MCF 10A (cell line): ENCODE measurements around the gene FHOD1. TPM values are rescaled to one million over a fixed set of nuclear protein-coding genes. Genes with fewer than 3 reads are reported as not detected.
A peak's percentile ranks its signal among the peaks of the same experiment; 100 is the strongest.

Experiments used
- Bru-seq: library from RNA; stranded (reverse); fragments of 400-500 nt; gene quantifications from one replicate; lab custom pipeline; 2021; lab: Mats Ljungman, UMichigan
- BruChase-seq, 2 experiments: library from RNA; stranded (reverse); fragments of 400-500 nt; gene quantifications; one replicate each; lab custom pipeline; 2021; lab: Mats Ljungman, UMichigan
- BruUV-seq: library from RNA; stranded (reverse); fragments of 400-500 nt; replicated peaks from 2 replicates; lab custom pipeline; 2021; lab: Mats Ljungman, UMichigan
- CTCF ChIA-PET: fragments of 300-600 bp; sonication (Branson Sonifier 250); formaldehyde crosslinking; extraction: SDS; loops from one replicate; lab custom pipeline; 2021; ENCODE audit warnings: antibody characterized with exemption, inconsistent platforms; lab: Yijun Ruan, JAX
- POLR2A ChIA-PET: fragments of 300-600, 350-650 bp; sonication (Branson Sonifier 250); formaldehyde crosslinking; extraction: SDS; loops from one replicate; lab custom pipeline; 2020; ENCODE audit warnings: antibody characterized with exemption, inconsistent platforms; lab: Yijun Ruan, JAX
- DNase-seq: peaks from one replicate; pipeline ENCODE4 v3.0.0-alpha.2; 2018; ENCODE audit not compliant: unreplicated experiment
- H3K27ac Mint-ChIP-seq: one replicate; pipeline ENCODE4 v1.8.0; 2022; ENCODE audit warnings: mild to moderate bottlenecking, low read depth, mixed read lengths; ENCODE audit not compliant: unreplicated experiment
- H3K27me3 Mint-ChIP-seq: one replicate; pipeline ENCODE4 v1.8.0; 2022; ENCODE audit warnings: mixed read lengths; ENCODE audit not compliant: insufficient read depth, unreplicated experiment
- H3K36me3 Mint-ChIP-seq: one replicate; pipeline ENCODE4 v1.8.0; 2022; ENCODE audit warnings: mild to moderate bottlenecking, moderate library complexity, mixed read lengths; ENCODE audit not compliant: insufficient read depth, unreplicated experiment
- H3K4me1 Mint-ChIP-seq: one replicate; pipeline ENCODE4 v1.8.0; 2022; ENCODE audit warnings: mixed read lengths; ENCODE audit not compliant: insufficient read depth, unreplicated experiment
- H3K4me3 Mint-ChIP-seq: one replicate; pipeline ENCODE4 v1.8.0; 2022; ENCODE audit warnings: mild to moderate bottlenecking, moderate library complexity, mixed read lengths; ENCODE audit not compliant: unreplicated experiment
- H3K9me3 Mint-ChIP-seq: one replicate; pipeline ENCODE4 v1.8.0; 2022; ENCODE audit warnings: mixed read lengths; ENCODE audit not compliant: unreplicated experiment
- intact Hi-C: fragments of 100-400 bp; cut with micrococcal nuclease; formaldehyde crosslinking; loops from 2 replicates; pipeline ENCODE4 v1.14.1; 2022
- long read RNA-seq: library from polyadenylated mRNA; stranded (forward); transcript quantifications from one replicate; pipeline ENCODE4 v2.0.0, GENCODE V29; 2022
- total RNA-seq: library from RNA; stranded (reverse); gene quantifications from 2 replicates; pipeline ENCODE4 v1.2.3, GENCODE V29; 2022
- TF ChIP-seq, protein P1 (sequence below): fragments of 200-600 bp; IDR thresholded peaks from one replicate; pipeline ENCODE4 v1.8.0; 2022; ENCODE audit warnings: antibody characterized with exemption, mild to moderate bottlenecking; ENCODE audit not compliant: unreplicated experiment

Gene FHOD1
- total RNA-seq (12.1 and 14.7 TPM in 2 replicates), Bru-seq, nascent RNA (percentile 33 among the genes with signal in this experiment), BruChase-seq, experiment 1, labeled RNA remaining after a 6-hour chase (percentile 46 among the genes with signal in this experiment), BruChase-seq, experiment 2, labeled RNA remaining after a 2-hour chase (percentile 36 among the genes with signal in this experiment)
- long read RNA-seq, partial matches to known transcripts, result 1 of 11 reads
- long read RNA-seq, other reads (novel, unspliced or antisense), result 6 of 11 reads

DNA sequence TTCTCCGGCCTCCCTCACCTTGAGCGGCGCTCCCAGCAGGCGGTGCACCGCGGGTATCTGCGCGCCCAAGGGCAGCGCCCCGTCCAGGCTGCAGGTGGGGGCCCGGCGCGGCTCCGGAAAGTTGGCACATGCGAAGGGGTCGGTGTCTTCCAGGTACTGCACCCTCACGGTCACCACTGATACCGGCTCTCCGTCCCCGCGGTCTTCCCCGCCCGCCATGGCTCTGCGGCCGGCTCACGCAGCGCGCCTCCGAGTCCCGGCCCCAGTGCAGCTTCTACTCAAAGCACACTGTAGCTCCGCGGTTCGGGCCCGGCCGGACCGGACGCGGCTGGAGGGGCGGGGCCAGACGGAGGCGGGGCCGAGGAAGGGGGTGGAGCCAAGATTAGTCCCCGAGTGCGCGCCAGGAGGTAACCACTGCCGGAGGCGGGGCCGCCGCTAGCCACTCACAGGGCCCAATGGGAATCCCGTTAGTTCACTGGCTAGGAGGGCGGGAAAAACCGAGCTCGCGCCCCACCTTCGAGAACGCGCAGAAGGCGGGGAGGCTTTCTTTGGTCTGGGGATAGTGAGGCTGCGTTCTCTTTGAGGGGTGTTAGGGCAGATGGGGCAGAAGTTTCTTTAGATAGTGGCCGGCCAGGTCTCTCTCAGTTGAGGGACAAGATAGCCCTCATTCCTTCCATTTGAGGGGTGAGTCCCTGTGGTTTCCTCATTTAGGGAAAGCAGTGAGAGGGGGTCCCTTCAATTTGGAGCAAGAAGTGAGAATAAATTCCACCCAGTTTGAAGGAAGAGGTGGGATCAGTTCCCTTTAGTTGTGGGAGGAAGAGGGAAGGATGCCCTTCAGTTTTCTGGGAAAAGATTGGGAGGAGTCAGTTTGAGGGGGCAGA lies at the start of gene FHOD1:
Gene FHOD1, minus strand, starts transcription at position 290 of the 881 bp plus-strand sequence. Its CDS starts 71 bp downstream, at position 219.
- H3K27me3 Mint-ChIP-seq, result peaks cover 18% of the 10 kb centered on the region
- no peaks in the 10 kb centered on the region for H3K9me3 Mint-ChIP-seq
- POLR2A ChIA-PET, result interaction anchor here (0.6 to 3.7 kb wide), 32 partner anchors 9 to 559 kb away, joined by 3 to 45 read pairs (median 4); partner anchors contain the start of genes ATP6V0D1, CES4A, CIAO2B and E2F4
- H3K4me1 Mint-ChIP-seq, result peaks cover 39% of the 10 kb centered on the region
- H3K27ac Mint-ChIP-seq, result peak within 1 kb of the TSS; percentile 78
- CTCF ChIA-PET, result interaction anchor here (0.5 to 2.0 kb wide), 10 partner anchors 8 to 267 kb away, joined by 3 to 9 read pairs (median 4); partner anchors contain the start of gene TMEM208
- no peaks in the 10 kb centered on the region for H3K36me3 Mint-ChIP-seq
- intact Hi-C loops, result loop anchor here (2.0 kb wide), 2 partner anchors 21 to 49 kb away; partner anchors contain the start of genes ELMO3 and TMEM208
- TF ChIP-seq, protein P1, sequence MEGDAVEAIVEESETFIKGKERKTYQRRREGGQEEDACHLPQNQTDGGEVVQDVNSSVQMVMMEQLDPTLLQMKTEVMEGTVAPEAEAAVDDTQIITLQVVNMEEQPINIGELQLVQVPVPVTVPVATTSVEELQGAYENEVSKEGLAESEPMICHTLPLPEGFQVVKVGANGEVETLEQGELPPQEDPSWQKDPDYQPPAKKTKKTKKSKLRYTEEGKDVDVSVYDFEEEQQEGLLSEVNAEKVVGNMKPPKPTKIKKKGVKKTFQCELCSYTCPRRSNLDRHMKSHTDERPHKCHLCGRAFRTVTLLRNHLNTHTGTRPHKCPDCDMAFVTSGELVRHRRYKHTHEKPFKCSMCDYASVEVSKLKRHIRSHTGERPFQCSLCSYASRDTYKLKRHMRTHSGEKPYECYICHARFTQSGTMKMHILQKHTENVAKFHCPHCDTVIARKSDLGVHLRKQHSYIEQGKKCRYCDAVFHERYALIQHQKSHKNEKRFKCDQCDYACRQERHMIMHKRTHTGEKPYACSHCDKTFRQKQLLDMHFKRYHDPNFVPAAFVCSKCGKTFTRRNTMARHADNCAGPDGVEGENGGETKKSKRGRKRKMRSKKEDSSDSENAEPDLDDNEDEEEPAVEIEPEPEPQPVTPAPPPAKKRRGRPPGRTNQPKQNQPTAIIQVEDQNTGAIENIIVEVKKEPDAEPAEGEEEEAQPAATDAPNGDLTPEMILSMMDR, result no peak
- BruUV-seq, result no TSS peak
- DNase-seq, result peak; percentile 97
- H3K4me3 Mint-ChIP-seq, result peak within 1 kb of the TSS; percentile 81

DNA sequence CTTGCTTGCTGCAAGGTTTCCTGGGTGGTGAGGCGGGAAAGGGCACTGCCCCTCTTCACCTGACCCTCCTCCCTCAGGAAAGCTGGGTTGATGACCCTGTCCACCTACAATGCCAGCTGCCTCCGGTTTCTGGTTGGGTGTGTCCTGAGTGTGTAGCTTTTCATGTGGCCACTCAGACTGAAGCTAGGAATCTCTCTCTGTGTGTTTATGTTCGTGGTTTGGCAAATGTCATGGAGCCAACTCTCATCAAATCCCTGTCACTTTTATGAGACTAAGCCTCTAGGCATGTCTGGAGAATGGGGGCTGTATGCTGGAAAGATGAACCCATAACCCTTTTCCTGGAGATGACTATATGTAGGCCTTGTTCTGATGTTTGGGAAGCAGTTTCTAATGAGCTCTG lies 49.1 kb upstream of the FHOD1 start:
- intact Hi-C loops, result no loop called here

DNA sequence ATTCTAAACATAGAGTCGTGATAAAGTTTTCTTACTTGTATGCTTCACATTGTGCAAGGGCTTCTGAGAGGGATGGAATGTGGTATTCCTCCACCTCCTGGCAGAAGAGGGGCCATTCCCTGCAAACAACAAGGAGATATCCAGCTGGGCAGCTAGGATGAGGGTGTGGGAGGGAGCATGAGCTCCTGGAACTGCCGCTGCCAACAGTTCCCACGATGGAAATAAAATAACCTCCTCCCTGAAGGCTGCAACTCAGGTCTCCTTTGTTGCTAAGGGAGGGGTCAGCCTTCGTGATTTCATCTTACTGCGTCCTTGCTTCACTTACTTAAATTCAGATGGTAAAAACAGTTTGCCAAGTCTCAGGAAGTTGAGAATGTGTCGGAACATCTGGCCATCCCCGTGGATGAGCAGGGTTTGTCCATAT lies 47.7 kb upstream of the FHOD1 start:
- ChIA-PET POLR2A (interaction anchor here (0.7 to 1.1 kb wide), 2 partner anchors 17 to 59 kb away, joined by 3 read pairs; no protein-coding TSS in a partner anchor), CTCF (interaction anchor here (0.6 to 4.9 kb wide), 4 partner anchors 10 to 75 kb away, joined by 3 to 35 read pairs (median 4); no protein-coding TSS in a partner anchor)
- H3K4me1 Mint-ChIP-seq, result peaks cover 7% of the 10 kb centered on the region
- no peak overlapping the region for H3K4me3 Mint-ChIP-seq
- no peak overlapping the region for H3K27ac Mint-ChIP-seq
- BruUV-seq, result no TSS peak
- TF ChIP-seq, protein P1, result no peak
- intact Hi-C loops, result no loop called here
- H3K9me3 Mint-ChIP-seq, result no peaks in the 10 kb centered on the region
- H3K27me3 Mint-ChIP-seq, result peaks cover 16% of the 10 kb centered on the region
- no peak for DNase-seq
- H3K36me3 Mint-ChIP-seq, result no peaks in the 10 kb centered on the region

More for the DNA sequence above, 49.1 kb upstream of the FHOD1 start:
- ChIA-PET CTCF (interaction anchor here (0.9 to 4.9 kb wide), 4 partner anchors 11 to 132 kb away, joined by 4 to 35 read pairs (median 5); no protein-coding TSS in a partner anchor), POLR2A (interaction anchor here (1.1 kb wide), 1 partner anchor 49 kb away, joined by 5 read pairs; the partner anchor contains the start of gene FHOD1)
- H3K4me3 Mint-ChIP-seq, result no peak overlapping the region
- H3K4me1 Mint-ChIP-seq, result peaks cover 7% of the 10 kb centered on the region
- H3K9me3 Mint-ChIP-seq, result no peaks in the 10 kb centered on the region
- BruUV-seq, result no TSS peak
- no peak overlapping the region for H3K27ac Mint-ChIP-seq
- peaks cover 16% of the 10 kb centered on the region for H3K27me3 Mint-ChIP-seq
- H3K36me3 Mint-ChIP-seq, result no peaks in the 10 kb centered on the region
- TF ChIP-seq, protein P1, result no peak
- no peak for DNase-seq
